GM12891 (cell line): ENCODE results near the gene GGT6.
"Not testable (repeated sequence)": the region's sequence is repeated elsewhere in the genome, so short reads cannot be mapped to it uniquely, and the experiment has no call there.

Experiments used
- DNase-seq: peaks from one replicate; pipeline ENCODE4 v3.0.0; 2011; ENCODE audit warnings: low spot score; ENCODE audit not compliant: insufficient read length
- FAIRE-seq: peaks from 2 replicates; lab custom pipeline; 2011; peaks lifted over from hg19 to GRCh38; lab: Jason Lieb, UNC
- PAX5 ChIP-seq: IDR thresholded peaks from 2 replicates; pipeline ENCODE4 v1.6.1; 2011; ENCODE audit warnings: low read length, moderate library complexity, mild to moderate bottlenecking; ENCODE audit not compliant: insufficient read depth, severe bottlenecking
- POLR2A ChIP-seq: IDR thresholded peaks from 2 replicates; pipeline ENCODE4 v1.6.1; 2011; ENCODE audit warnings: low read depth, low read length, control low read depth
- POLR2AphosphoS5 ChIP-seq: IDR thresholded peaks from 2 replicates; pipeline ENCODE4 v1.6.1; 2011; ENCODE audit warnings: low read depth, low read length, control low read depth
- POU2F2 ChIP-seq: IDR thresholded peaks from 2 replicates; pipeline ENCODE4 v1.6.1; 2011; ENCODE audit warnings: low read depth, mild to moderate bottlenecking, control low read depth, low read length, moderate library complexity
- SPI1 ChIP-seq: IDR thresholded peaks from 2 replicates; pipeline ENCODE4 v1.6.1; 2011; ENCODE audit warnings: low read depth, low read length, control low read depth
- TAF1 ChIP-seq: IDR thresholded peaks from 2 replicates; pipeline ENCODE4 v1.6.1; 2011; ENCODE audit warnings: low read depth, low read length, control low read depth

The GGT6 gene

DNA sequence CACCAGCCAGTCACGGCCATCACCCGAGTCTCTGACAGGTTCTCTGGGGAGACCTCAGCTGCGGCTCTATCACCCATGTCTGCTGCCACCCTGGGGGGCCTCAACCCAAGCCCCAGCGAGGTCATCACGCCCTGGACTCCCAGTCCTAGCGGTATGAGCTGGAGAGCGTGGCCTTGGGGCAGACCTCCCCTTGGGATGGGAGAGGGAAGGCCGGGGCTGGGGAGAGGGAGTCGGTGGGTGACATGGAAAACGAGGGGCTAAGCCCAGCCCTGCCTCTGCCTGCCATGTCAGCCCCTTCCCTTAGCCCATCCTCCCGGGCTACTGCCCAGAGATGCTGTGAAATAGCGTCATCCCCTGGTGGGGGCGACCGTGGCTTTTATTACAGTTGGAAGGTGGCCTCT is 32.6 kb upstream of the GGT6 start:
- no peak for FAIRE-seq
- TF ChIP-seq POU2F2 (no peak), PAX5 (no peak), POLR2A (no peak), SPI1 (no peak), POLR2AphosphoS5 (no peak), TAF1 (no peak)
- no peak for DNase-seq

DNA sequence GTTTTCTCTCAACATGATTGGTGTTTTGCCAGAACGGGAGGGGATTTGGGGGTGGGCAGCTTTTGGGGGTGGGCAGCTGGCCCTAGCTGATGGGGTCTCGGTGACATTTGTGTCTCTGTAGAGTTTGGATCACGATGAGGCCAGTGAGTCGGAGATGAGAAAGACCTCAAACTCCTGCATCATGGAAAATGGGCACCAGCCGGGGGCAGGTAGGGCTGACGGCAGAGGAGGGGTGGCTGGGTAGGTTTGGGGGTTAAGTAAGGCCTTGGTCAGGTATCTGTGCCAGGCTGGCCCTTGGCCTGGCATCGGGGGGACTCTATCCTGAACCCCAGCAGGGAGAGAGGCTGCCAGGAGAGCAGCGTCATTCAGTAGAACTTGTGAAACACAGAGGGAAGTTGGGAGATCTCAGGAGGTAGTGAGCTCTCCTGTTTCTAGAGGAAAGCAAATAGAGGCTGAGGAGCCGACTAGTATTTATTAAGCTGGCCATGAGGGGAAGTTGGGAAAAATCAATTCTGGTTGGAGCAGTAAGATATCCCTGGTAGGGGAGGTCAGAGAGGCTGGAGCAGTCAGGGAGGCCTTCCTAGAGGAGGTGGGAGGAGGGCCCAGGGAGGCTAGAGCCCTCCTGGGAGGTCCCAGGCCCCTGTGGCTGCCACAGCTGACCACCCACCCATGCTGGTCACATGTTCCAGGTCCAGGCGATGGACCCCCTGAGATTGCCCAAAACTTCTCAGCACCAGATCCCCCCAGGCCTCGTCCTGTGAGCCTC is 32.0 kb upstream of the GGT6 start:
- no peak for FAIRE-seq
- DNase-seq = no peak
- TF ChIP-seq TAF1 (no peak), POLR2A (no peak), POLR2AphosphoS5 (no peak), POU2F2 (no peak), PAX5 (no peak), SPI1 (no peak)

- DNase-seq = no peak
- TF ChIP-seq PAX5 (no peak), SPI1 (no peak), TAF1 (no peak), POLR2AphosphoS5 (no peak), POU2F2 (no peak), POLR2A (no peak)
- no peak for FAIRE-seq
These were observed 31.2 kb upstream of the GGT6 start for GRCh38 chr17:4591529-4591928.

GRCh38 chr17:4590981-4591453 is 30.6 kb upstream of the GGT6 start:
- TF ChIP-seq POLR2AphosphoS5 (no peak), PAX5 (no peak), TAF1 (no peak)
- FAIRE-seq (no peak), DNase-seq (no peak)

DNA sequence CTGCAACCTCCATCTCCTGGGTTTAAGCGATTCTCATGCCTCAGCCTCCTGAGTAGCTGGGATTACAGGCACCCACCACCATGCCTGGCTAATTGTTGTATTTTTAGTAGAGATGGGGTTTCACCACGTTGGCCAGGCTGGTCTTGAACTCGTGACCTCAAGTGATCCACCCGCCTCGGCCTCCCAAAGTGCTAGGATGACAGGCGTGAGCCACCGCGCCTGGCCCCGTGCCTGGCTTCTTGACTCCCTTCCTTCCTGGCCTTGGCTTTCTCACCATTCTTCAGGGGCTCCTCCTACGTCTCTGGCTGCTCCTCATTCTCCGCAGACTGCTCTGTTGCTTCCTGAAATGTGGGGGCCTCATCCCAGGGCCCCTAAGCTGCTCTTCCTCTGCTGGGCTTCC is 29.7 kb upstream of the GGT6 start:
- DNase-seq, FAIRE-seq: not testable (repeated sequence)

- FAIRE-seq (no peak), DNase-seq (no peak)
- TF ChIP-seq POLR2AphosphoS5 (no peak), POLR2A (no peak), TAF1 (no peak), PAX5 (no peak), SPI1 (no peak), POU2F2 (no peak)
These were observed 28.7 kb upstream of the GGT6 start for GRCh38 chr17:4588898-4589625.

- no peak for DNase-seq
- FAIRE-seq = no peak
- TF ChIP-seq SPI1 = no peak
- TF ChIP-seq POLR2AphosphoS5 = no peak
- TF ChIP-seq POLR2A = no peak
- TF ChIP-seq POU2F2 = no peak
- no peak for TF ChIP-seq TAF1
These were observed 28.0 kb upstream of the GGT6 start for GRCh38 chr17:4588391-4588790.

DNA sequence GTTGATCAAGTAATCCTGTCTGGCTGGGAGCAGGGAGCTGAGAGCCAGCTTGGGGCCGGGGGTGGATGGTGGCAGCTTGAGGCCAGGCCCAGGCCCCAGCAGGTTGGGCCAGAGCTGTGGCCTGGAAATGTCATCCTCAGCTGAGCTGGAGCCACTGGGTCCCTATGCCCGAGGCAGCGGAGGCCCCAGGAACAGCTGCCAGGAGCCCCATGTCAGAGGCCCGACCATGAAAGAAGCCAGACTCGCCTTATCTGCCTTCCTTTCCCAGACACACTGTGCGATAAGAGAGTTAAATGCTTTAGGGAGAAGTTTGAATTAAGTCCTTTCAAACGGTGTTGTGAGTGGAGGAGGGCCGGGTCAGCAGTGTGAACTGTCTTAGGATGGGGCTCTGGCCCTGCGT is 27.4 kb upstream of the GGT6 start:
- no peak for FAIRE-seq

GRCh38 chr17:4587195-4587594 is 26.8 kb upstream of the GGT6 start:
- FAIRE-seq = no peak
- DNase-seq = no peak
- no peak for TF ChIP-seq POLR2A
- TF ChIP-seq PAX5 = no peak
- TF ChIP-seq POU2F2 = no peak
- TF ChIP-seq POLR2AphosphoS5 = no peak

More for the DNA sequence above, 27.4 kb upstream of the GGT6 start:
- DNase-seq = no peak
- TF ChIP-seq PAX5 (no peak), POLR2AphosphoS5 (no peak), TAF1 (no peak), POLR2A (no peak), POU2F2 (no peak), SPI1 (no peak)

DNA sequence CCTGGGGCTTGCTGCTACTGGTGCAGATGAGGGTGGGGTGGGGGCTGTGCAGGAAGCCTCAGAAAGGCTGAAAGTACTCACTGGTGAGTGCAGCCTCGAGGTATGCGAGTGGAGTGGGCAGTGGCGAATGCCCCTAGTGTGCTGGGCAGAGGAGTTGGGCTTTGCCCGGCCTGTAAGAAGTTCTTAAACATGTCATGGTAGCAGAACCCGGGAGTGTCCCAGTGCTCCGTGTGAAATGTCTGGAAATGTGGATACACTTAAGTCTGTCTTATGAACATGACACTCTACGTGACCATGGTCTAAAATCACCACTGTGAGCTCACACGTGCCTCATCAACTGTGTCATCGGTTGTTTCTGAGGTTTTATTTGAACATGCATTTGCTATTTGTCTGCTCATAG is 25.7 kb upstream of the GGT6 start:
- FAIRE-seq (no peak), DNase-seq (no peak)
- TF ChIP-seq POU2F2 = no peak
- TF ChIP-seq SPI1 = no peak
- no peak for TF ChIP-seq POLR2A
- no peak for TF ChIP-seq PAX5
- no peak for TF ChIP-seq TAF1
- TF ChIP-seq POLR2AphosphoS5 = no peak

DNA sequence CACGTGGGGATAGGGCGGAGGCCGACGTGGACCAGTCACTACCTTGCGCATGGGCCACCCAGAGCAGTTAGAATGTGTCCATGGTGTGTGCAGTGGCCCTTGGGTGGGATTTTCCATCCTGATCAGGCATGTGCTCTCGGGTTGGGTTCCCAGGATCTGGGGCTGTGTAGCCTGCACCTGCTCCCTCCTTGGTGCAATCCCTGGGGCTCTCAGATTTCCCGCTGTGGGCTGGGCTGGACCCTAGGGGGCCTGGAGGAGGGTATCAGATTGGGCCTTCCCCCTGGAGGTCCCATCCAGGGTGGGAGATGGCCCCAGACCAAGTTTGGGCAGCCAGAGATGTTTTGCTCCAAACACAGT is 25.2 kb upstream of the GGT6 start:
- no peak for DNase-seq
- FAIRE-seq = no peak
- TF ChIP-seq POLR2AphosphoS5 (no peak), SPI1 (no peak), POU2F2 (no peak)
